ENCODE data around the gene URI1. TPM values are rescaled to one million over a fixed set of nuclear protein-coding genes. Genes with fewer than 3 reads are reported as not detected.

URI1 gene
- polyA plus RNA-seq, 6 donors from 2014 or later, result 11.9 to 24.1 (median 17.4) TPM

- H3K27ac Mint-ChIP-seq, result no peak overlapping the region
Observed at GRCh38 chr19:29926031-29926430, 16.0 kb upstream of the URI1 start.

GRCh38 chr19:29926801-29927200 lies 15.2 kb upstream of the URI1 start:
- Mint-ChIP-seq H3K4me3 (no peak overlapping the region), H3K27me3 (peaks cover 6 to 35% (median 9%) of the 10 kb centered on the region in 3 donors), H3K9me3 (peaks cover 0 to 5% (median 0%) of the 10 kb centered on the region in 7 donors), H3K27ac (no peak overlapping the region), H3K4me1 (peaks cover 0 to 5% (median 0%) of the 10 kb centered on the region in 3 donors), H3K36me3 (no peaks in the 10 kb centered on the region)
- DNase-seq (no peak), ATAC-seq (ENCODE audit: low read depth in 2 of 2) (no peak)

More at GRCh38 chr19:29926031-29926430, 16.0 kb upstream of the URI1 start:
- H3K4me3 Mint-ChIP-seq, result no peak overlapping the region
- no peaks in the 10 kb centered on the region for H3K36me3 Mint-ChIP-seq
- DNase-seq (no peak), ATAC-seq (ENCODE audit: low read depth in 2 of 2) (no peak)
- H3K27me3 Mint-ChIP-seq, result peaks cover 6 to 31% (median 9%) of the 10 kb centered on the region in 3 donors
- peaks cover 0 to 3% (median 0%) of the 10 kb centered on the region in 7 donors for H3K9me3 Mint-ChIP-seq
- peaks cover 0 to 5% (median 0%) of the 10 kb centered on the region in 3 donors for H3K4me1 Mint-ChIP-seq

GRCh38 chr19:29927944-29928625 lies 14.0 kb upstream of the URI1 start:
- H3K4me3 Mint-ChIP-seq, result no peak overlapping the region
- peaks cover 0 to 7% (median 1%) of the 10 kb centered on the region in 7 donors for H3K9me3 Mint-ChIP-seq
- H3K27ac Mint-ChIP-seq, result no peak overlapping the region
- peaks cover 4 to 36% (median 6%) of the 10 kb centered on the region in 3 donors for H3K27me3 Mint-ChIP-seq
- ATAC-seq (ENCODE audit: low read depth in 2 of 2) (no peak), DNase-seq (no peak)
- no peaks in the 10 kb centered on the region for H3K36me3 Mint-ChIP-seq
- H3K4me1 Mint-ChIP-seq, result peaks cover 0 to 5% (median 0%) of the 10 kb centered on the region in 3 donors

GRCh38 chr19:29928831-29929230 lies 13.2 kb upstream of the URI1 start:
- no peak for ATAC-seq (ENCODE audit: low read depth in 2 of 2)
- H3K4me1 Mint-ChIP-seq, result peaks cover 0 to 5% (median 0%) of the 10 kb centered on the region in 3 donors

GRCh38 chr19:29934257-29934656 lies 7.8 kb upstream of the URI1 start:
- no peak overlapping the region for H3K4me3 Mint-ChIP-seq
- peaks cover 5 to 21% of the 10 kb centered on the region in 2 donors for H3K36me3 Mint-ChIP-seq
- H3K4me1 Mint-ChIP-seq, result no peaks in the 10 kb centered on the region
- no peak for DNase-seq
- H3K9me3 Mint-ChIP-seq, result peaks cover 2 to 46% (median 27%) of the 10 kb centered on the region in 7 donors
- ATAC-seq (ENCODE audit: low read depth in 2 of 2), result no peak
- peaks cover 0 to 35% (median under 1%) of the 10 kb centered on the region in 3 donors for H3K27me3 Mint-ChIP-seq
- H3K27ac Mint-ChIP-seq, result no peak overlapping the region

More at GRCh38 chr19:29928831-29929230, 13.2 kb upstream of the URI1 start:
- DNase-seq, result no peak
- Mint-ChIP-seq H3K9me3 (peaks cover 0 to 12% (median 2%) of the 10 kb centered on the region in 7 donors), H3K4me3 (no peak overlapping the region), H3K27me3 (peaks cover 0 to 31% (median 6%) of the 10 kb centered on the region in 3 donors), H3K36me3 (no peaks in the 10 kb centered on the region), H3K27ac (no peak overlapping the region)

- H3K27ac Mint-ChIP-seq, result no peak overlapping the region
- ATAC-seq (ENCODE audit: low read depth in 2 of 2), result no peak
Observed at GRCh38 chr19:29934781-29935180, 7.3 kb upstream of the URI1 start.

GRCh38 chr19:29936409-29936808 lies 5.6 kb upstream of the URI1 start:
- H3K4me1 Mint-ChIP-seq, result peaks cover 6 to 12% (median 7%) of the 10 kb centered on the region in 3 donors
- H3K36me3 Mint-ChIP-seq, result peaks cover 5 to 27% of the 10 kb centered on the region in 2 donors
- peaks cover 4 to 46% (median 27%) of the 10 kb centered on the region in 7 donors for H3K9me3 Mint-ChIP-seq
- H3K27me3 Mint-ChIP-seq, result peaks cover 0 to 27% (median 8%) of the 10 kb centered on the region in 3 donors
- ATAC-seq (ENCODE audit: low read depth in 2 of 2) (no peak), DNase-seq (no peak)
- no peak overlapping the region for H3K4me3 Mint-ChIP-seq
- no peak overlapping the region for H3K27ac Mint-ChIP-seq

More at GRCh38 chr19:29934781-29935180, 7.3 kb upstream of the URI1 start:
- no peak overlapping the region for H3K4me3 Mint-ChIP-seq
- H3K36me3 Mint-ChIP-seq, result peaks cover 5 to 26% of the 10 kb centered on the region in 2 donors
- peaks cover 0 to 40% (median 6%) of the 10 kb centered on the region in 3 donors for H3K27me3 Mint-ChIP-seq
- H3K4me1 Mint-ChIP-seq, result peaks cover 0 to 2% (median 0%) of the 10 kb centered on the region in 3 donors
- no peak for DNase-seq
- peaks cover 4 to 46% (median 27%) of the 10 kb centered on the region in 7 donors for H3K9me3 Mint-ChIP-seq

GRCh38 chr19:29939628-29940027 lies 2.4 kb upstream of the URI1 start:
- DNase-seq (no peak), ATAC-seq (ENCODE audit: low read depth in 2 of 2) (no peak)
- peaks cover 14 to 31% (median 24%) of the 10 kb centered on the region in 3 donors for H3K4me1 Mint-ChIP-seq
- peaks cover 0 to 21% (median 8%) of the 10 kb centered on the region in 3 donors for H3K27me3 Mint-ChIP-seq
- H3K36me3 Mint-ChIP-seq, result peaks cover 5 to 22% of the 10 kb centered on the region in 2 donors
- peaks cover 0 to 29% (median 22%) of the 10 kb centered on the region in 7 donors for H3K9me3 Mint-ChIP-seq
- peak overlapping the region in 1 of 6 donors; percentile 52 for H3K27ac Mint-ChIP-seq
- H3K4me3 Mint-ChIP-seq, result peak overlapping the region in 2 of 8 donors; percentile 4 to 88

- peaks cover 0 to 16% (median 8%) of the 10 kb centered on the region in 3 donors for H3K27me3 Mint-ChIP-seq
- H3K36me3 Mint-ChIP-seq, result peaks cover 0 to 22% of the 10 kb centered on the region in 2 donors
- no peak for DNase-seq
- peaks cover 21 to 39% (median 33%) of the 10 kb centered on the region in 3 donors for H3K4me1 Mint-ChIP-seq
- H3K9me3 Mint-ChIP-seq, result peaks cover 0 to 17% (median 13%) of the 10 kb centered on the region in 7 donors
- H3K27ac Mint-ChIP-seq, result peak overlapping the region in 3 of 6 donors; percentile 60 to 90 (median 70)
- peak overlapping the region; percentile 56 to 96 (median 92) for H3K4me3 Mint-ChIP-seq
- ATAC-seq (ENCODE audit: low read depth in 2 of 2), result no peak
Observed at GRCh38 chr19:29940971-29941585, 961 bp upstream of the URI1 start.

GRCh38 chr19:29942404-29943261 lies 594 bp downstream of the URI1 start:
- Mint-ChIP-seq H3K4me3 (peak overlapping the region; percentile 88 to 99 (median 95)), H3K27ac (peak overlapping the region; percentile 88 to 98 (median 96)), H3K9me3 (peaks cover 0 to 4% (median 0%) of the 10 kb centered on the region in 7 donors), H3K27me3 (peaks cover 0 to 16% (median 8%) of the 10 kb centered on the region in 3 donors), H3K36me3 (peaks cover 0 to 14% of the 10 kb centered on the region in 2 donors), H3K4me1 (peaks cover 29 to 51% (median 44%) of the 10 kb centered on the region in 3 donors)
- peak; percentile 78 to 82 for ATAC-seq (ENCODE audit: low read depth in 2 of 2)
- DNase-seq, result peak; percentile 76

- peaks cover 35 to 55% (median 52%) of the 10 kb centered on the region in 3 donors for H3K4me1 Mint-ChIP-seq
- ATAC-seq (ENCODE audit: low read depth in 2 of 2) (no peak), DNase-seq (no peak)
- H3K4me3 Mint-ChIP-seq, result peak overlapping the region; percentile 88 to 99 (median 95)
- peaks cover 0 to 10% (median 8%) of the 10 kb centered on the region in 3 donors for H3K27me3 Mint-ChIP-seq
- peaks cover 0 to 3% (median 2%) of the 10 kb centered on the region in 7 donors for H3K9me3 Mint-ChIP-seq
- H3K36me3 Mint-ChIP-seq, result peaks cover 0 to 7% of the 10 kb centered on the region in 2 donors
- peak overlapping the region in 3 of 6 donors; percentile 88 to 98 (median 96) for H3K27ac Mint-ChIP-seq
Observed at GRCh38 chr19:29943615-29944014, 1.6 kb downstream of the URI1 start.

GRCh38 chr19:29944390-29945012 lies 2.5 kb downstream of the URI1 start:
- ATAC-seq (ENCODE audit: low read depth in 2 of 2) (no peak), DNase-seq (no peak)
- peaks cover 0 to 3% (median 1%) of the 10 kb centered on the region in 7 donors for H3K9me3 Mint-ChIP-seq
- peak overlapping the region in 6 of 8 donors; percentile 0 to 96 (median 26) for H3K4me3 Mint-ChIP-seq
- peak overlapping the region in 3 of 6 donors; percentile 4 to 28 (median 6) for H3K27ac Mint-ChIP-seq
- peaks cover 0 to 4% of the 10 kb centered on the region in 2 donors for H3K36me3 Mint-ChIP-seq
- H3K27me3 Mint-ChIP-seq, result peaks cover 0 to 6% (median 5%) of the 10 kb centered on the region in 3 donors
- peaks cover 35 to 56% (median 55%) of the 10 kb centered on the region in 3 donors for H3K4me1 Mint-ChIP-seq

Data from naive B cell (primary cell).